SK-N-SH treated with all-trans-retinoic acid at 6 μM for 48 hours (cell line): ENCODE measurements around the gene TCF21.

Experiments
- ATAC-seq: fragments of 200-7000 bp; cut with Tn5 transposase; 3 replicates; pipeline ENCODE4 v1.9.1; 2020; ENCODE audit warnings: mild to moderate bottlenecking, moderate library complexity
- BACH2 ChIP-seq: fragments of 250-450 bp; sonication (Bioruptor Pico); IDR thresholded peaks from 2 replicates; pipeline ENCODE4 v1.9.0; 2021; ENCODE audit warnings: mild to moderate bottlenecking, borderline replicate concordance
- CREB5 ChIP-seq: fragments of 250-450 bp; sonication (Bioruptor Pico); IDR thresholded peaks from 2 replicates; pipeline ENCODE4 v1.5.1; 2020; ENCODE audit warnings: low read depth, mild to moderate bottlenecking, moderate library complexity
- CSDC2 ChIP-seq: fragments of 250-450 bp; sonication (Bioruptor Pico); IDR thresholded peaks from 2 replicates; pipeline ENCODE4 v1.5.0; 2020; ENCODE audit warnings: mild to moderate bottlenecking, moderate library complexity
- CSRNP3 ChIP-seq: fragments of 250-450 bp; sonication (Bioruptor Pico); IDR thresholded peaks from 2 replicates; pipeline ENCODE4 v1.5.1; 2021; ENCODE audit warnings: mild to moderate bottlenecking, moderate library complexity
- ESRRG ChIP-seq: fragments of 250-450 bp; sonication (Bioruptor Pico); IDR thresholded peaks from 2 replicates; pipeline ENCODE4 v1.6.1; 2021; ENCODE audit warnings: mild to moderate bottlenecking
- OSR1 ChIP-seq: fragments of 250-450 bp; sonication (Bioruptor Pico); IDR thresholded peaks from 2 replicates; pipeline ENCODE4 v1.8.0; 2022; ENCODE audit warnings: moderate library complexity, mild to moderate bottlenecking, inconsistent platforms
- POU6F1 ChIP-seq: fragments of 250-450 bp; sonication (Bioruptor Pico); IDR thresholded peaks from 2 replicates; pipeline ENCODE4 v1.8.0; 2021; ENCODE audit warnings: low read depth, mild to moderate bottlenecking, moderate library complexity, borderline replicate concordance
- PPARA ChIP-seq: fragments of 250-450 bp; sonication (Bioruptor Pico); IDR thresholded peaks from 2 replicates; pipeline ENCODE4 v1.5.0; 2020; ENCODE audit warnings: mild to moderate bottlenecking, borderline replicate concordance
- TOX ChIP-seq: fragments of 250-450 bp; sonication (Bioruptor Pico); IDR thresholded peaks from 2 replicates; pipeline ENCODE4 v1.8.0; 2021; ENCODE audit warnings: mild to moderate bottlenecking, moderate library complexity, borderline replicate concordance
- TSHZ2 ChIP-seq: fragments of 250-450 bp; sonication (Bioruptor Pico); IDR thresholded peaks from 2 replicates; pipeline ENCODE4 v1.5.0; 2020; ENCODE audit warnings: mild to moderate bottlenecking, moderate library complexity
- ZC3H10 ChIP-seq: fragments of 250-450 bp; sonication (Bioruptor Pico); IDR thresholded peaks from 2 replicates; pipeline ENCODE4 v1.5.1; 2021; ENCODE audit warnings: mild to moderate bottlenecking, moderate library complexity
- ZFP3 ChIP-seq: fragments of 250-450 bp; sonication (Bioruptor Pico); IDR thresholded peaks from 2 replicates; pipeline ENCODE4 v1.5.0; 2020; ENCODE audit warnings: mild to moderate bottlenecking, moderate library complexity
- ZFP30 ChIP-seq: fragments of 450-650 bp; formaldehyde crosslinking; IDR thresholded peaks from 2 replicates; pipeline ENCODE4 v1.5.0; 2022; ENCODE audit warnings: mild to moderate bottlenecking, moderate library complexity
- ZNF70 ChIP-seq: fragments of 450-650 bp; formaldehyde crosslinking; IDR thresholded peaks from 2 replicates; pipeline ENCODE4 v1.5.0; 2020; ENCODE audit warnings: mild to moderate bottlenecking, moderate library complexity
- ZNF8 ChIP-seq: fragments of 450-650 bp; formaldehyde crosslinking; IDR thresholded peaks from 2 replicates; pipeline ENCODE4 v1.5.0; 2020; ENCODE audit warnings: mild to moderate bottlenecking, moderate library complexity

The TCF21 gene

DNA sequence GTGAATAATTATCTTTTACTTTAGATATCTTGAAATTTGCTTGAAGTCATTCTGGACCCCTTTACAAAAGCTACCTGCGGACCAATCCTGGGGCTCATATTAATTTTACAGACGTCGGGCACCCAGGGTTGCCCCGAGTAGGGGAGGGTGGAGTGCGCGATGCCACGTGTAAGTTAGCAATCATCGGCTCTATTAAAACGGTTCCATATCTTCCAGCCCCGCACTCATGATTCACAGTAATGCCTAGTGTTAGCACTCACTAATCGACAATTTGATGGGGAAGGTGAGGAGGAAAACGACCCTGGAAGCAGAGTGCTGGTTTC lies 34.9 kb upstream of the TCF21 start:
- TF ChIP-seq CSDC2 (CRISPR knock-in tag) (no peak), ZNF8 (CRISPR knock-in tag) (no peak), POU6F1 (no peak), ZFP3 (CRISPR knock-in tag) (no peak), ZC3H10 (CRISPR knock-in tag) (no peak), ZNF70 (no peak), ESRRG (CRISPR knock-in tag) (no peak), CREB5 (CRISPR knock-in tag) (no peak), CSRNP3 (CRISPR knock-in tag) (no peak), PPARA (no peak), ZFP30 (CRISPR knock-in tag) (no peak)
- ATAC-seq = no peak

- ATAC-seq = peak; percentile 44
- TF ChIP-seq BACH2 (no peak), CSRNP3 (CRISPR knock-in tag) (no peak), POU6F1 (no peak)
- TF ChIP-seq, all 23 proteins: peak for 0
These were observed 34.3 kb upstream of the TCF21 start for GRCh38 chr6:133854364-133855275.

- TF ChIP-seq ZFP3 (CRISPR knock-in tag) (no peak), CSDC2 (CRISPR knock-in tag) (no peak), POU6F1 (no peak), TOX (CRISPR knock-in tag) (no peak), ESRRG (CRISPR knock-in tag) (no peak), CREB5 (CRISPR knock-in tag) (no peak), ZFP30 (CRISPR knock-in tag) (no peak), TSHZ2 (no peak), BACH2 (no peak), ZNF70 (no peak), OSR1 (CRISPR knock-in tag) (no peak)
- no peak; the same call in 2 of the 3 replicates for ATAC-seq
These were observed 33.5 kb upstream of the TCF21 start for GRCh38 chr6:133855276-133855990.
